Measurements from ENCODE around the gene HPSE2.

The HPSE2 gene

GRCh38 chr10:98456043-98456570 lies 779.5 kb downstream of the HPSE2 start:
- no peak for DNase-seq

- no peak for DNase-seq
These were observed 781.9 kb downstream of the HPSE2 start for GRCh38 chr10:98453729-98454128.

DNA sequence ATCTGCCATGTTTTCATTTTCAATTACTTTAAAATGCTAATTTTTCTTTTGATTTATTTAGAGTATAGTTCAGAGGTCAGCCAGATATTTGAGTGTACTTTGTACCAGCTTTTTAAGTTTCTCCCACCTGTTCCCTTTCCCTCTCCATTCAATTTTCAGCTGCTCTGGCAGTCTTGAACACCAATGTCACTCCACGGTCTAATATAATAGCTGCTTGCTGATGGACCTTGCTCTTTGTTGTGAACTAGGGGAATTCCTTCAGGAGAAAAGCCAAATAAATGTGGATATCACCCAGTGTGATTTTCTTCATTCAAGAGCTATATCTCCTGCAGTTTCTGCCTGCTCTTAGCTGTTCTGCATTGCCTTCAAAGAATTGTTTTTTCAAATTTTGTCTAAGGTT lies 785.0 kb downstream of the HPSE2 start:
- no peak for DNase-seq

GRCh38 chr10:98449287-98449686 lies 786.4 kb downstream of the HPSE2 start:
- DNase-seq, result no peak

GRCh38 chr10:98446661-98447221 lies 788.9 kb downstream of the HPSE2 start, which contains the start of gene HPS1:
TSS of gene HPS1 (minus strand) at chr10:98446935. CDS start at chr10:98443240, 3,695 bp downstream.
- peak; percentile 6 to 75 for DNase-seq

DNA sequence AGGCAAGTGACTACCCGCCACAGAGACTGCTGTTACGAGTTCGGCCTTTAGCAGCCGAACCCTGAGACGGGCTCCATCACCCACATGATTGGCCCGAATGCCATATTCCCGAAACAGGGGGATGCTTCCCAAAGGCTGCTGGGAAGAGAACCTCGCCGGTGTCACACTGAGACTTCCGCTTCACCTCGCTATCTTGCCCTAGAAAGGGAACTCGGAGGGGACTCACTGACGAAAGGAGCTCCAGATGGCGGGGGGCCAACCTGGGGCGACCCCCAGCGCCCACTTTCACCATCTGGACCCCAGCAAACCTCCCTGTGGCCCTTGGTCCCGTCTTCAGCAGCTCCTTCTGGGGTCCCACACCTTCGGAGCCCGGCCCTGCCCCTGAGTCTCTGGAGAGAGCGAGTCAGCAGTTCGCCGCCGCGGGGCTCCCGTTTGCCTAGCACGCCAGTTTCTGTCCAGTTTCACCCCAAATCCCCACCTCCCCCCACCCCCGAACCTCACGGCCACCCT lies 789.4 kb downstream of the HPSE2 start:
- DNase-seq, result peak in 1 of 2 experiments; percentile 17

DNA sequence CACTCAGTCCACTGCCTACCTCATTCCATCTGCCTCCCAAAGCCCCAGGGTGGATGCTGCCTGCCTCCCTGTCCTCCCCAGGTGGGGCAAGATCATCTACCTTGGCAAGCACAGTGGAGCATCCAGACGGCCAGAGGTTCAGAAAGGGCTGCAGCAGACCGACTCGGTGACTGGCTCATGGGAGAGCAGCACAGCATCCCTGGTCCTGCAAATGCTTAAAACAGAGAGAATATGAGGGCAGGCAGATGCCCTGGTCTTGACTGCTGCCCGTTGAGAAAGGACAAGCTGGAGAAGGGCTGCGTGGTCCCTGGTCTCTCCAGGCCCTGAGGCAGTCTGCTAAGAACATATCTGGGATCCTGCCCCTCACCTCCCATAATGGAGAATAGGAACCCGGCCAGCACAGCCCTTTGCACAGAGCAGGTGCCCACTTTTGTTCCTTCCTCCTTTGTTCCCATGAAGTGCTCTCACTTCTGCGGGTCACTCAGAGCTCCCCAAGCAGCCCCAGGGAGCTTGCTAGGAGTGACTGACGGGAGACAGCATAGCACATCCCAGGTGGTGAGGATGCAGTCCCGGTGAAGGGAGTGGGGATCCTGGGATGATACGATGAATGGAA lies 790.3 kb downstream of the HPSE2 start:
- no peak for DNase-seq

DNA sequence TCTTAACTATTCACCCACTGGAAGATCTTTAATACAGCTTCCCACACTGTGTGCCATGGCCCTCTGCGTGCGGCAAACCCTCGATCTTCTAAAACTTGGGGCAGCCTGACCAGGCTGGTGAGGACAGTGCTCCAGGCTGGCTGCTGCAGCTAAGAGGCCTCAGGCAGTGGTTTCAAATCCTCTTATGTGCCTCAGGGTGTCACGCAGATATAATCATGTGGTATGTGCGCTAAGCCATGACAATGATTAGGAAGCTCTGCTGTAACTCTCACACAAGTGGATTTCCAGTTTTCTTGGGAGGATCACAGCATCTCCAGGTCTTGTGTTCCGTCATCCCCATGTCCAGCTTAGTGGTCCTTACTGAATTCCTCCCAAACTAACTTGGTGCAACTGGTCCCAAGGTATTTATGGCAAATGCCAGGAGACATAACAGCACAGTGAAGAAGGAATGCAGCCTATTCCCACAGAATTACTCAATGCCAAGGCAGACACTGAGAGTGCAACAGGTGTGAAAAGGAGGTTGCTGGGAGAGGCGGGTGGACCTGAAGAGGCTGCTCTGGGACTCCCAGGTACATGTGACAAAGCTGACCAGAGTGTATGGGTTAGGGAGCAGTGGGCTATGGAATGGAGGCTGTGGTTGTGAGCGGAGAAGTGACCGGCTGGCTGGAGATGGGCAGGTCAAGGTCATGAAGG lies 791.2 kb downstream of the HPSE2 start:
- DNase-seq, result no peak

- no peak for DNase-seq
These were observed 796.9 kb downstream of the HPSE2 start for GRCh38 chr10:98438715-98439114.

- DNase-seq, result no peak
These were observed 798.9 kb downstream of the HPSE2 start for GRCh38 chr10:98436704-98437103.

DNA sequence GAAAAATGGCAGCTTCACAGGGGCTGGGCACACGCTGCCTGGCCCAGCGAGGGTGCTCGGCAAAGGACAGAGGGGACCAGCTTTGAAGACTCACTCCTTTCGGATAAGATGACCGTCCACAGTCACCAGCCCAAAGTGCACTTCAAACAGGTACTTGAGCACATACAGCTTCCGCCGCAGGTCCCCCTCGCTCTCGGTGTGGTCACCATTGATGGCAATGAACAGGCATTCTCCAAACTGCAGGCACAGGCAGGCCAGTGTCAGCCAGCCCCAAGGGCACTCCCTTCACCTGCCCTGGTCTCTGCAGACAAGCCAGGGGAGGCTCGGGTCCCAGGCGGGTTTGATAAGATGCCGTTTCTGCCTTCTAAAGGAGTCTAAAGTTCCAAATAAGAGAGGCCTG lies 800.5 kb downstream of the HPSE2 start:
- no peak for DNase-seq

- no peak for DNase-seq
These were observed 801.5 kb downstream of the HPSE2 start for GRCh38 chr10:98433881-98434732.

- no peak for DNase-seq
These were observed 802.3 kb downstream of the HPSE2 start for GRCh38 chr10:98433371-98433770.

- DNase-seq, result no peak
These were observed 803.3 kb downstream of the HPSE2 start for GRCh38 chr10:98432330-98432729.

- DNase-seq, result no peak
These were observed 804.6 kb downstream of the HPSE2 start for GRCh38 chr10:98431016-98431415.

DNA sequence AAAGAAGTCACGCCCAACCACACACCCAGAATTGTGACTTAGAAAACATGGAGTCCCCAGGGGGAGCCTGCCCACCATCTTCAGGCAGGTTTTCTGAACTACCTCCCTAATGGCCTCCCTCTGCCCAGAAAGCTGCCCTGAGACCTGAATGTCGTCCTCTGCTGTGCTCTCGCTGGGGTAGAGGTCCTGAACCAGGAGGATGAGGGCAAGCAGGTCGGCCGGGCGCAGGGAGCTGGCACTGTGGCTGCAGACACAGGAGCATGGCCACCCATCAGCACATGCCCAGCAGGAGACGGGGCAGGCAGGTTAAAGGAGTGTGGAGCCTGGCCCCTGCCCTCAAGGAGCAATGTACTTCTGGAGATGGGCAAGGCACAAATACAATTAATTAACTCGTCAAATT lies 805.2 kb downstream of the HPSE2 start:
- DNase-seq, result no peak

GRCh38 chr10:98429320-98430072 lies 806.2 kb downstream of the HPSE2 start:
- DNase-seq, result no peak

DNA sequence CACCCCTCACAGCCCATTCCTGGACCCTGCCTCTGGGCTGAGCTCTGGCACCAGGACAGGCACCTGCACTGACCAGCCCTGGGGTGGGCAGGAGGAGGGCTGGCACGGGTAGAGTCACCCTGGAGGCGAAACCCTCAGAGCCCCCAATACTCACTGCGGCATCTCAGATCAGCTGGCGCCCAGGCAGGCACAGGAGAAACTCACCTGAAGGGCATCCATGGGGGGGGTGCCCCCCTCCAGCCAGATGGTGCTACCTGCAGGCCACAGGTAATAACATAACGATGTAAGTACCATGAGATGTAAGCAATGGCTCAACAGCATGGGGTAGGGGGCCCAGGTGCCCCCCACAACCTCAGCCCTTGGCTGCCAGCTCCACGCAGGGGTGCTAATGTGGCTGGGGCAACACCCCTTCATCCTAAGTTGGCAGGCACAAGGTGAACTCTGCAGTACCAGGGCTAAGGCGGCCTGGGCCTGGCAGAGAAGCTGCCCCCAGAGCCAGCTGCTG lies 808.6 kb downstream of the HPSE2 start:
- no peak for DNase-seq

DNA sequence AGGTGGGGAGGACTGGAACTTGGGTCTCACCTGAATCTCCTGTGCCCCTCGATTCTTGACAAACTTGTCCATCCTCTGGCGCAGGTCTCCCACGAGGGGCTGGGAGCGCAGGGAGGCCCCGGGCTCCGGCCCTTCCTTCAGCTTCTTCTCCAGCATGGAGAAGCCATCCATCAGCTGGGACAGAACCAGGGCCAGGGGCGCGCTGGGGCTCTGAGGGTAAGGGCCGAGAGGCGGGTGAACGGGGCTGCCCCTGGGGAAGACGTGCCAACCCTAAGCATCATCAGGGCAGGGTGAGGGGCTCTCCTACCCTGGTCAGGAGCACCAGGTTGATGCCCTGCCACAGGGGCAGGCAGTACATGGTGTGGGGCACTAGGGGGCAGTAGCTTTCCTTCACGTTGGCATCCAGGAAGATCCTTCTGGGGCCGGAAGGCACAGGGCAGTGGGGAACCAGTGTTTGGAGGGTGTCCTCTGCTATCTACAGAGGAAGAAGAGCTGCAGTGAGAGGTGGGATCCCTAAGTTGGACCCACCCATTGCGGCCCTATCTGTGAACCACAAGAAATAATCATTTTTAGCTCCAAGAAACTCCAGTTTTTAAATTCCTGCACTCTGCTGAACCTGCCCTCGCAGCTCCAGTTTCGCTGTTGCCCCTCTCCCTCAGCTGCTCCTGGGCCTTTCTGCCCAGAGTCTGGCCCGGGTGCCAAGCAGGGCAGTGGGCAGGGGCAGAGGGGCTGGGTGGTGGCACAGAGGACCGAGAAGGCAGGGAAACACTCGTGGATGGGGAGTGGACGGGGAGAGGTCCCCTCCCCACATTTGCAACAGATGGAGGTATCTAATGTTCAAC lies 809.9 kb downstream of the HPSE2 start:
- DNase-seq, result peak in 1 of 2 experiments; percentile 34

DNA sequence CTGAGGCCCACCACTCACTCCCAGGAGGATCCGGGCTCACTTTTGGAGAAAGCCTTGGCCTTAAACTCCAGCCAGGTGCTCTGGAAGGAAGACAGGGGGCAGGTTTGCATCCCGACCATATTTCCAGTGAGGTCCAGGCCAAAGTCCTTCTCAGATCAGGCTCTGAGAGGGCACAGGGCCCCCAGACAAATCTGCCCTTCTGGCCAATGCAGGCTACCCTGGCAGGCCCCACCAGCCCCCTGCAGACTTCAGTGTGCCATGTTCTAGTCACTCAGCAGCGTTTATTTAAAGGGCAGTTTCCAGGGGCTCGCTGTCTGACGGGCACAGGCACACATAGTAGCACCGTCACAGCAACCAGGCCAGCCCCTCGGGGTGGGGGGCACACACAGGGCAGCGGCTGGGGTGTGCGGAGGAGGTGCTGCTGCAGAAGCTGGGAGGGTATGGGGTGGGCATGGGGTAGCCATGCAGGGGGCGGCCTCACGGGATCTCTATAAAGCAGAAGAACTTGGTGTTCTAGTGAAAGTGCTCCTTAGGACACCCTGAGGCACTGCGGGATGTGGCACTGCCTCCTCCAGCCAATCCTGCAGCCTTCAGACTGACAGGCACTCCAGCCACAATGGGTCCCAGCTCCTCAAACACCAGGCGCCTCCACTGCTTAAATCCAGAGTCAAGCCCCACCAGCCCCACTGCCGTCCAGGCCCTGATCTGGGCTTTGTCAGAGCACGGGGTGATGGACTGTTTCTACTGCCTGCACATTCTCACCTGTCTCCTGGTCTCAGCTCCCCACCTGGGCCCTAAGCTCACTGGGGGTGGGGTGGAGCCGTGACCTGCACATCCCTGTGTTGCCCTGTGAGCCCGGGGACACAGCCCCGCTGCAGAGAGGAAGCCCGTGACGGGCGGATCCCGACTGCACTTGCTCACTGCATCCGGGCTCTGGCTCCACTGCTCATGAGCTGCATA lies 811.1 kb downstream of the HPSE2 start:
- no peak for DNase-seq
